Left forelimb (tissue), 1 donor: ENCODE data around the gene LHFPL5.

Source experiments
- DNase-seq: peaks from one replicate; pipeline ENCODE4 v3.0.0-alpha.2; 2018; ENCODE audit warnings: low spot score

LHFPL5 gene

DNA sequence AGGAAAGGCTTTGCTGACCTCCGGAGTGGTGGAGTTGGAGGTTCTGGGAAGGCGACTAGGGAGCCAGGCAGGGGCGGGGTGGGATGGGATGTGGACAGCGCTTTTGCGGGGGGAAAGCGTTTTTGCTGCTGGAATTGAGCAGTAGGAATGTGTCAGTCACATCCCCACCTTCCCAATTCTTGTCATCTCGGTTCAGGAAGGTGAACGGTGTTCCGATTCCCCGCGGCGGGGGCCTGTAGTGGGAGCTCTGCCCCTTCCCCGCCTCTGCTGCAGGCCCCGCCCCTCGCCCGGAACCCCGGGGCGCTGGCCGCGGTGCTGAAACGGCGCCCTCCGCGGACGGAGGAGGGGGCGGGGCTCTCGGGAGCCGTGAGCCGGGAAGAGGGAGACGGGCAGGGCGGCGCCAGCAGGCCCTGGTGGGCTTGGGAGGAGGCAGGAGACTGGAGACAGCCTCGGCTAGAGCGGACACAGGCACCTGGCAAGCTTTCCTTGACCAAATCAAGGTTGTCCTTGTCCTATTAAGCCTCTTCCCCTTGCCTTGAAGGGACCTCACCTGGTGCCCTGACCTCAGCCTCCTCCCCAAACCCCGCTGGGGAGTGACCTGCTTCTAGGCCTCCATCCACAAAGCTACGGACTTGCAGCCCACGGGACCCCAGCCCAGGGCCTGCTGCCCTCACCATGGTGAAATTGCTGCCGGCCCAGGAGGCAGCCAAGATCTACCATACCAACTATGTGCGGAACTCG lies at the start of gene LHFPL5:
TSS of gene LHFPL5 (plus strand) at position 357 of the 741 bp plus-strand sequence. CDS start at position 676, 319 bp downstream.
- peak; percentile 78 for DNase-seq

DNA sequence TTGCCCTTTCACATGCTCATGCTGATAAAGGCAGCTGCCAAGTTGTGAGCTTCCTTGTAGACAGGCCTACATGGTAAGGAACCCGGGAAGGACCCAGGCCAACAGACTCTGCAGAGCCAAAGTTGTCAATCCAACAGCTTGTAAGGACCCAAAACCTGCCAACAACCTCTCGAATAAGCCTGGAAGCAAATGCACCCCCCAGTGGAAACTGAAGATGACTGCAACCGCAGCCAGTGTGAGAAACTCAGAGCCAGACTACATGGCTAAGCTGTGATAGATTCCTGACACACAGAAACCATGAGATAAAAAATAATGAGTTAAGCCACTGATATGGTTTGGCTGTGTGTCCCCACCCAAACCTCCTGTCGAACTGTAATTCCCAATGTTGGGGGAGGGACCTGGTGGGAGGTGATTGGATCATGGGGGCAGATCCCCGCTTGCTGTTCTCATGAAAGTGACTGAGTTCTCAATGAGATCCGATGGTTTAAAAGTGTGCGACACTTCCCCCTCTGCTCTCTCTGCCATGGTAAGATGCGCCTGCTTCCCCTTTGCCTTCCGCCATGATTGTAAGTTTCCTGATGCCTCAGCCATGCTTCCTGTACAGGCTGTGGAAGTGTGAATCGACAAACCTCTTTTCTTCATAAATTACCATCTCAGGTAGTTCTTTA lies 47.6 kb upstream of the LHFPL5 start:
- DNase-seq = no peak

DNA sequence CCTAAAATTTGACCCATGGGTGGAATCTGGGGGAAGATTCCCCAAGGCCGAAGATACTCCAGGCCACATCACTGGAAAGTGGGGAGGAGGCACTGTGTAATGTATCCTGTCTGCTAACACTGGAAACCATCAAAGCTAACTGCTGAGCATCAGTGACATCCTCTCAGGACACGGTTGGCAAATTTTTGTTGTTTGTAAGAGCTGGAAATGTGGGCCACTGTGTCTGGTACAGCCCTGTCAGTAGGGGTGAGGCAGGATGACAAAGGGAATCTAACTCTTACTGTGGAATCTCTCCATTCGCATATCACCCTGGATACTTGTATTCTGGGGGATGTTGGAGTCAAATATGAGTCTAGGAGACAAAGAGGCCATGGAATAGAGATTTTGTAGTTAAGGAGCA lies 45.7 kb upstream of the LHFPL5 start:
- no peak for DNase-seq

DNA sequence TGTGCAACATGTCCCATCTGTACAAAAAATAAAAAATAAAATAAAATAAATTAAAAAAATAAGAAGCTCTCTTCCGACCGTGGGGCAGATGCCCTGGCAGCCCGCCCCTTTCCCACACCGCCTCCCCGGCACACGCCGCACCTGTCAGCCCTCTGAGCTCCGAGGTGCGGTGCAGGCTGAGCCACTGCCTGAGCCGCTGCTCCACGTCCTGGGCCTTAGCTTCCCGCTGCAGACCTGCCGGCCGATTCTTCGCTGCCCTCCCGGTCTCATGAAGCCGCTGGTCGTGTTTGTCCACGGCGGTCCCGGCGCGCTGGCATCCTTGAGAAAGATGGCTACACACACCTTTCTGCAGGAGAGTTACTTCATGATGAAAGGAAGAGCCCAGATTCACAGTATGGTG lies 39.4 kb upstream of the LHFPL5 start:
- DNase-seq = no peak

DNA sequence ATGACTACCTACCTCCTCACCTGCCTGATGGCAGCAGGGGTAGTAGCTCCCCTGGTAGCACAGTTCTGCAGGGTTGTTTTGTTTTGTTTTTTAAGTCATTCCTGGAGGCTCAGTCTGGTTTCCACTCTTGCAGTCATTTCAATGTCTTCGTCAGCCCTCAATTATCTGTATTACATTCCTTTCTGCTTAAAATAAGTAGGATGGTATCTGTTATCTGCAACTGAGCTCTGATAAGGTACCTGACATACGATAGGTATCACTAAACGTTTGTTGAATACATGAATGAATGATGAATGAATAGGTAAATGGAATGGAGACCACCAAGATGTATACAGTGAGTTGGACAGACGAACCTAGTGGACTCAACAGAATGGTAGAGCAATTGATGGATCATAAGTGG lies 35.9 kb upstream of the LHFPL5 start:
- no peak for DNase-seq

DNA sequence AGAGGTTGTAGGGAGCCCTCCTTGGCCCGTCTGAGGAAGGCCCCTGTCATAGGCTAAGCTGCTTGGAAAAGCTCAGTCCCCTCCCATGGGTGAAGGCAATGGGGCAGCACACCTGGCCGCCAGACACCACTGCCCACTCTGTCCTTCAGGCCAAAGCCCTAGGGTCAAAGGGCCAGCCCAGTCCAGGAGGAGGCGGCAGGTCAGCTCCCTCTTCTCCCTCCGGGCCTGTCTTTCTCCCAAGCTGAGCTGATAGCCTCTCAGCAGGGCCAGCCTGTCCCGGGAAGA lies 33.9 kb upstream of the LHFPL5 start:
- no peak for DNase-seq

DNA sequence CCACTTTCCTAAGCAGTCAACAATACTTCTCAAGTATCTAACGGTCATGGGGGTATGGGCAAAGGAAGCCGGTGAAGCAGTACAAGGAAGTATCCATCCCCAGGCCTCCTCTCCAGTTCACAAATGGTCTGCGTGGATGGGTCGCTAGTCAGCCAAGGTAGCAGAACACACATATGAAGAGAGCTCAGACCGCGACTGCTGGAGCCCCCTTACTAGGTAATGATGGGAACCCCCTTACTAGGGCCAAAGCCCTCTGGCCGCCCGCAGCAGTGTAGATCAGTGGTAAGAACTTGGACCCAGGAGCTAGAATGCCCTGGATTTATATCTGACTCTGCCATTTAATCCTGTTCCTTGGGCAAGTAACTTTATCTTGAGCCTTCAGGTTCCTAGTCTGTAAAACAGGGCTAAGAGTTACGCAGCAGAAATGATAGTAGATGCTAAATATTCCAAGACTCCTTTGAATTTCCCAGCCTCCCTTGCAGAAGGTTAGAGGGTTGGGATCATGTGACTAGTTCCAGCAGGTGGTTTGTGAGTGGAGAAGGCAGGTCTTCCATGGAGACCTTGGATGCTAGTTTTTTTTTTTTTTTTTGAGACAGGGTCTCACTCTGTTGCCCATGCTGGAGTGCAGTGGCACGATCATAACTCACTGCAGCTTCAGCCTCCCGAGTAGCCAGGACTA lies 30.9 kb upstream of the LHFPL5 start:
- DNase-seq = no peak

DNA sequence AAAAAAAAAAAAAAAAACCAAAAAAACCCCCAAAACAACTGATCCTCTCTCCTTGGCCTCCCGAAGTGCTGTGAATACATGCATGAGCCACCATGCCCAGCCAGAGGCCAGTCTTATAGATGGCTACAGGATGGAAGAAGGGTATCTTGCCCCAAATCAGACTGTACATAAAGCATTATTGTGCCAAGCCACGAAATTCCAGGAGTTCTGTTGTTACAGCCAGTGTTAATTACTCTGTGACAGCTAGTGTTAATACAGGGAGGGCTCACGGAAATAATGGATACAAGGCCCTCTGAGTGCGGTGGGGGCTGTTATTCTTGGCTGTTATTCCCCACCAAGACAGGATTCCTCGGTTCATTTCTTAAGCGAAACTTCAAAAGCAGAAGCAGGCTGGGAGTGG lies 30.1 kb upstream of the LHFPL5 start:
- no peak for DNase-seq

DNA sequence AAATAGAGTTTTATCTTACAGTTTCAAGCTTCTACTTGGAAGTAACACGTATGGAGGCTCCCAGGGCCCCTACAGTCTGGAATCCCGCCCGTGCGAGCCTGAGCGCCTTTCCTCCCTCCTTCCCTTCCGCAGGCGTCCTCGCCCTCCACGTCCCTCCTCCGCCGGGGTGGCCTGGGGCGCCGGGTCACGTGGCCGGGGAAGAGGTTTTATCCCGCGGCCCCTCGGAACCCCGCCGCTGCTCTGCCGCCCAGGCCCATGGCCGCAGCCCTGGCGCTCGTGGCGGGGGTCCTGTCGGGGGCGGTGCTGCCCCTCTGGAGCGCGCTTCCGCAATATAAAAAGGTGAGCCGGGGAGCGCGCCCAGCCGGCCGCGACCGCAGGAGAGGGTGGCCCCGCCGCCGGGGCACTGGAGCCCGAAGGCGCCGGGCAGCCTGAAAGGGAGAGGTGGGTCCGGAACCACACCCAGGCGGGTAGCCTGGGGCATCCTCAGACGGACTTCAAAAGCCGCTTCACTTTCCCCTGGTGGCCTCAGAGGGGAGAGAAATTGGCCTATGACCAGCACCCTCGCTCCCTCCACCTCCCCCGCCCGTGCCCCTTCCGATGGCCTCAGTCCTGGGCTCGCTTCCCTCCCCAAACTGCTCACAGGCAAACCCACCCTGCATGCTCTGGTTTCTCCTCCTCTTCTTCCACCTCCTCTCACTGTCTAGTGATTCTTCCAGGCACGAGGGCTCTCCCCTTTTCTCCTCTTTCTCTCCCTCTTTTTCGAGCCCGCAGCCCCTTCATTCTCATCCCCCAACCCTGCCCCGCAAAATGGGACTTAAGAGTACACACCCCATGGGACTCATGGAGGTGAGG lies 28.6 kb upstream of the LHFPL5 start, which contains the start of gene CLPSL2:
TSS of gene CLPSL2 (plus strand) at position 235 of the 852 bp plus-strand sequence. CDS start at position 256, 21 bp downstream.
- no peak for DNase-seq

DNA sequence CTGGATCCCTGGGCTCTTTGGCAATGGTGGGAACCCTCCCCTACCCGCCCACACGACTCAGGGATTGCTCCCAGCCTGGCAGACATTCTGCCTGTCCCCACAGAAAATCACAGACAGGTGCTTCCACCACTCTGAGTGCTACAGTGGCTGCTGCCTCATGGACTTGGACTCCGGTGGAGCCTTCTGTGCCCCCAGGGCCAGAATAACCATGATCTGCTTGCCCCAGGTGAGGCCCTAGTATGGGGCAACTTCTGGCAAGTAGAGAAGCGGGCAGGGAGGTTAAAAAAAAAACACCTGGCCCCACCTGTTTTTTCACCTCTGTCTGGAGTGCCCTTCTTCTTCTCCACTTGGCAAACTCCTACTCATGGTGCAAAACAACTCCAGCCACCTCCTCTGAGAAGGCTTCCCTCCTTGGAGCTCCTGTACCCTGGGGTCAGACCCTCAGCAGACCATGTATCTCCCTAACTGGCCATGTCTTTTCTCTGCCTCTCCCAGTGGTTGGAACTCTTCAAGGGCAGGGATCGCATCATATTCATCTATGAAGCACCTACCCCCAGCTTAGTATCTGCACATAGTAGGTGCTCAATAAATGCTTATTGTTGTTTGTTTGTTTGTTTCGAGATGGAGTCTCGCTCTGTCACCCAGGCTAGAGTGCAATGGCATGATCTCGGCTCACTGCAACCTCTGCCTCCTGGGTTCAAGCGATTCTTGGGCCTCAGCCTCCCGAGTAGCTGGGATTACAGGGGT lies 27.6 kb upstream of the LHFPL5 start:
- no peak for DNase-seq

DNA sequence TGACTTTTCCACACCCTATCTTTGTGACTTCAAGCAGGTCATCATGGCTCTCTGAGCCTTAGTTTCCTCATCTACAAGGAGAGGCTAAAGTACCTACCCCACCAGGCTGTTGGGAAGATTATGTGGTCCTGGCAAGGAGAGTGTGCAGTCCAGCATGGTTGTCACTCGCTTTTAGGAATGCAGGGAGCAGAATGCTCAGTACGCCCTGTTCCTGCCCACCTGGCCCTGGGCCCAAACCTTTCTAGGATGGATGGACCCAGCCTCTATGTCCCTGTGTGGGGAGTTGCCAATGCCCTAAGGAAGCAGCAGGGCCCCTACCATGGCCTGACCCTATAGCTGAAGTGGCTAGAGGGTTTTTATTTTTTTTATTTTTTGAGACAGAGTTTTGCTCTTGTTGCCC lies 26.7 kb upstream of the LHFPL5 start:
- DNase-seq = no peak

DNA sequence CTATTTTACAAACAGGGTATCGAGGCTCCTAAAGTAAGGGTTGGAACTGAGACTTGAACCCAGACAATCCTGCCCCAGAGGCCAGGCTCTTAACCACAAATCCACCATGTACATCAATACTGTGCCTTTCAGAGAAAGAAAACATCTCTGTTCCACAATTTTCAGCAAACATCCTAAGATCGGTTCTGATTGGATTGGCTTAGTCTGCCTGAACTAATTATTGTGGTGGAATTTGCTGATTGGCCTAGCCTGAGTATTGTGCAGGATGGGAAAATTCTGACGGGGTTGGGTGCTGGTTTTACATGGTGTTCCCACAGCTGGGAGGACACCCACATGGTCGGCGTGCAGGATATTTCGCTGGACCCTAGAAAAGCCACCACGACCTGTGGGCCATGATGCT lies 24.4 kb upstream of the LHFPL5 start, which contains the start of gene CLPSL1:
TSS of gene CLPSL1 (plus strand) at position 301 of the 400 bp plus-strand sequence. CDS start at position 393, 92 bp downstream.
- DNase-seq = no peak

DNA sequence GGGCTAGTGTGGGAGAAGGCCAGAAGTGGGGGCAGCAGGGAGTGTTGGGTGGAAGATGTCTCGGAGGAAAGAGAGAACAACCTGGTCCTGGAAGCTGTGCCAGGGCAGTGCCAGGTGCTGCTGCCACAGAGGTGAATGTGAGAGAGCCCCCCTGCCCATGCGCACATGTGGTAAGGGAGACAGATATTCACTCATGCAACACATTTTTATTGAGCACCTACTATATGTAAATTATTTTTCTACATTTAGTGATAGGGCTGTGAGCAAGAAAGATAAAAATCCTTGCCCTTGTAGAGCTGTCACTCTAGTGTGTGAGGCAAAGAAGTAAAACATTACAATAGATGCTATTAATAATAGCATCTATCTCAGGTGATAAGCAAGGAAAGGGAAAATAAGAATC lies 23.9 kb upstream of the LHFPL5 start:
- no peak for DNase-seq

DNA sequence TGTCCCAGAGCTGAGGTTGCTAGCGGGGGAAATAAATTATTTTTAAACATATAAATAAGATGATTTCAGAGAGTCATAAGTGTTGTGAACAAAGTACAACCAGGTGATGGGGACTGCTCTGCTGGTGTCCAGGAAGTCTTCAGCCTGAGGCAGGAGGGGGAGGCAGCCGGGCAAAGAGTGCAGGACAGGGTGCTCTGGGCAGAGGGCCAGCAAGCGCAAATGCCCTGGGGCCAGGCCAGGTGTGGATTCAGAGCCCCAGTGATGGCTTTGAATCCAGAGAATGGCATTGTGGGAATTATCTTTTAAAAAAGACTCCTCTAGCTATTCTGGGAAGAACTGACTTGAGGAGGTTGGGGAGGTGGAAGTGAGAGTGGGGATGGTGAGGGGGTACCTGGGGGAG lies 22.7 kb upstream of the LHFPL5 start:
- DNase-seq = no peak

DNA sequence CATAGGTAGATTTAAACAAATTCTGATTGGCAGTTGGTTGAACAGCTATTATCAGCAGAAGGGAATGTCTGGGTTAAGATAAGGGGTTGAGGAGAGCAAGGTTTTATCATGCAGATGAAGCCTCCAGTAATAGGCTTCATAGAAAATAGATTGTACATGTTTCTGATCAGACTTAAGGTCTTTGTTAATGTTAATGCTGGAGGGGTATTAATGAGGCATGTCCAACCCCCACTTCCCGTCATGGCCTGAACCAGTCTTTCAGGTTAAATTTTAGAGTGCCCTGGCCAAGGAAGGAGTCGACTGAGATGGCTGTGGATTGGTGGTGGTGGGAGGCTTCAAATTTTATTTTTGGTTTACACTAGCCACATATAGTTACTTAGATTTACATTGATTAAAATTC lies 21.0 kb upstream of the LHFPL5 start:
- no peak for DNase-seq

DNA sequence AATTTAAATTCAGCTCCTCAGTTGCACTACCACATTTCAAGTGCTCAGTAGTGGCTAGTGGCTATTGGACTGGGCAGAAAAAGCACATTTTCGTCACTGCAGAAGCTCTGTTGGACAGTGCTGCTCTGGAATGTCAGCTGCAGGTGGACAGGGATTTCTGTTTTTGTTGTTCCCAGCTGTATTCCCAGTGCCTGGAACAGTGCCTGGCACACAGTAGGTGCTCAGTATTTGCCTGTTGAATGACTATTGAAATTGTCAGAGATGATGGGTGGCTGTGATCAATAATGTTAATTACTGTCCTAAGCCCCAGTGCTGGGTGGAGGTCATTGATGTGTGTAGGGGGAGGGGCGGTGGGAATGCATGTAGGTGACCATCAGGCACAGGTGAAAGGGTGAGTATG lies 18.9 kb upstream of the LHFPL5 start:
- DNase-seq = no peak

DNA sequence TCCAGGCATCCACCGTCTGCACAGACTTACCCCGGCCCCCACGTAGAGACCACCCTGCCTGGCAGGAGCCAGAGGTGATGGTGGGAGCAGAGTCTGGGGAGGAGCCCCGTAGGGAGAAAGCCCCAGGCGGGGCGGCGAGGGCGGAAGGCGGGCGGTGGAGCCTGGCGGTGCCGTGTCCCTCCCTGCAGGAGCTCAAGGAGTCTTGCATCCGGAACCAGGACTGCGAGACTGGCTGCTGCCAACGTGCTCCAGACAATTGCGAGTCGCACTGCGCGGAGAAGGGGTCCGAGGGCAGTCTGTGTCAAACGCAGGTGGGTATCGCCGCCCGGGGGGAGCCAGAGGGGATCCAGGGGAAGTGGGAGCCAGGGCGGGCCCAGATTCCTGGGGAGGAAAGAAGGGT lies 18.3 kb upstream of the LHFPL5 start:
- DNase-seq = no peak

DNA sequence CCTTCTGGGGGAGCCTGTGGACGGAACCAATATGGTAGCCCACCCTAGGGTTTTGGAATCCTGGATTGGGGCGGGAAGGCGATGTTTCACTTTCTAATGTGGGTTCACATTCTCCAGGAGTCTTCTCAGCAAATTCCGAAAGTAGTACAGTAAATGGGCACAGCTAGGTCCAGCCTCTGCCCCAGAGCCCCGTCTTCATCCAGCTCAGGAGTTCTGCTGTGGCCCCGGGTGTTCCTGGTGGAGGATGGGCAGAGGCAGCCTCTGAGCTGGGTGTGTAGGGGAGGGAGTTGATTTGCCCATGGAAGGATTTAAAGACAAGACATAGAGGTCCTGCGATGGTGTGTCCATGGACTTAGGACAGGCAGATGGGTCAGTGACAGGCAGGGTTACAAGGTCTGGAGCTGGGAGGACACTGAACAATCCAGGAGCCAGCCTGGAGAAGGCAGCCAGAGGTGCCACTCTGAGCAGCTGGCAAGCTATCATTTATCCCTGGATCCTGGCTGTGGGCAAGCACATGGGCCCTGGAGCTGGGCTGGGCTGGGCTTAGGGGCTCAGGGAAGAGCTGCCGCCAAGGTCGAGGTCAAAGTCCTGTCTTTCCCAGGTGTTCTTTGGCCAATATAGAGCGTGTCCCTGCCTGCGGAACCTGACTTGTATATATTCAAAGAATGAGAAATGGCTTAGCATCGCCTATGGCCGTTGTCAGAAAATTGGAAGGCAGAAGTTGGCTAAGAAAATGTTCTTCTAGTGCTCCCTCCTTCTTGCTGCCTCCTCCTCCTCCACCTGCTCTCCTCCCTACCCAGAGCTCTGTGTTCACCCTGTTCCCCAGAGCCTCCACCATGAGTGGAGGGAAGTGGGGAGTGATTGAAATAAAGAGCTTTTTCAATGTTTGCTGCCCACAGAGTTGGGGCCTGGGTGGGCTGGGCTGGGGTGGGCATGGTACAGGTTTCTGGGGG lies 17.6 kb upstream of the LHFPL5 start:
- no peak for DNase-seq

DNA sequence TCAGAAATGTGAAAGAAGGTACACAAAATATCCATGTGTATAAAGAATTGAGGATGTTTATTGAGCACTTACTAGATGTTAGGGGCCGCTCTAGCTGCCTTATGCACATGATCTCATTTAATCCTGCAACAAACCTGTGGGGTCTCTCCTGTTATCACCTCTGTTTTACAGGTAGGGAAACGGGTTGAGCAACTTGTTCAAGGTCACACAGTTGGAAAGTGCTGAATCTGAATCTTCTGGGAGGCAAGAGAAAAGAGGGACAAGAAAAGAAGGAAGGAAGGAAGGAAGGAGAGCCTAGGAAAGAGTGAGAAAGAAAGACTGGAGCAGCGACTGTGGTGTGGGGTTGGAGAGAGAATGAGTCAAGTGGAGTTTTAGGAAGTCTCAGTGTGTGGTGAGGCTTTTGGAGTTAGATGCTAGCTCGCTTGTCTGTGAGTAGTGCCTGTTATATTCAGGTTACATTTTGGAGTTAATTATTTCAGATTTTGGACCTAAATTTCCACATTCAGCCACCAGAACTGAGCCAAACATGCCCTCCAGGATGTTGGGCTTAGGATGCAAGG lies 16.6 kb upstream of the LHFPL5 start:
- no peak for DNase-seq

DNA sequence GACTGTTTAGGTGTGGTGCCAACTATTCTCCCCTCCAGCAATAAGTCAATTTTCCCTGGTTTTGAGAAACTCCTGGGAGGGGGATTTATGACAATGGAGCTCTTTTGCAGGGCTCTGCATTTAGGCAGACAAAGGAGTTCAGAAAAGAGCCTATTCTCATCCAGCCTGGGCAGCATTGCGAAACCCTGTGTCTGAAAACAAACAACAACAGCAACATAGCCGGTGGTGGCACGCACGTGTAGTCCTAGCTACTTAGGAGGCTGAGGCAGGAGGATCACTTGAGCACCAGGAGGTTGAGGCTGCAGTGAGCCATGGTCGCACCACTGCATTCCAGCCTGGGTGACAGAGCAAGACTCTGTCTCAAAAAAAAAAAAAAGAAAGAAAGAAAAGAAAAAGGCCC lies 14.5 kb upstream of the LHFPL5 start:
- DNase-seq = no peak
